Mesenchymal stem cell (in vitro differentiated cells and primary cell): Measurements from ENCODE around the gene G6PC1.
"Not testable (repeated sequence)": the region's sequence is repeated elsewhere in the genome, so short reads cannot be mapped to it uniquely, and the experiment has no call there.

ENCODE experiments used
- DNase-seq: peaks from one replicate; pipeline ENCODE4 v3.0.0-alpha.2; 2013
- H2AFZ ChIP-seq: one replicate; pipeline ENCODE4 v1.6.1; 2013; ENCODE audit warnings: low read depth, mild to moderate bottlenecking, control low read depth, inconsistent platforms, low read length, moderate library complexity
- H2AK5ac ChIP-seq: 2 replicates; pipeline ENCODE4 v1.6.1; 2013; ENCODE audit warnings: low read length, moderate library complexity, mild to moderate bottlenecking, inconsistent platforms; ENCODE audit not compliant: severe bottlenecking
- H2BK120ac ChIP-seq: one replicate; pipeline ENCODE4 v1.6.1; 2013; ENCODE audit warnings: low read depth, mild to moderate bottlenecking, inconsistent platforms, low read length, moderate library complexity
- H2BK12ac ChIP-seq, 2 experiments: one replicate each; pipeline ENCODE4 v1.6.1; 2013; ENCODE audit warnings: inconsistent platforms in 2 of 2, low read length in 2 of 2, mild to moderate bottlenecking in 2 of 2, moderate library complexity in 2 of 2, control low read depth in 1 of 2
- H2BK15ac ChIP-seq: one replicate; pipeline ENCODE4 v1.6.1; 2013; ENCODE audit warnings: mild to moderate bottlenecking, low read depth, inconsistent platforms; ENCODE audit not compliant: poor library complexity, severe bottlenecking
- H2BK5ac ChIP-seq: 2 replicates; pipeline ENCODE4 v1.6.1; 2013; ENCODE audit warnings: low read depth, mild to moderate bottlenecking, low read length, control low read depth, inconsistent platforms; ENCODE audit not compliant: poor library complexity, severe bottlenecking
- H3K14ac ChIP-seq, 2 experiments: one replicate each; pipeline ENCODE4 v1.6.1; 2013; ENCODE audit warnings: inconsistent platforms in 2 of 2, low read length in 2 of 2, control low read depth in 1 of 2, mild to moderate bottlenecking in 1 of 2, moderate library complexity in 1 of 2
- H3K18ac ChIP-seq, 2 experiments: one replicate each; pipeline ENCODE4 v1.6.1; 2013; ENCODE audit warnings: inconsistent platforms in 2 of 2, low read length in 2 of 2, control low read depth in 1 of 2, low read depth in 1 of 2, mild to moderate bottlenecking in 1 of 2
- H3K23ac ChIP-seq, 2 experiments: one replicate each; pipeline ENCODE4 v1.6.1; 2013; ENCODE audit warnings: inconsistent platforms in 2 of 2, low read length in 2 of 2, mild to moderate bottlenecking in 2 of 2, moderate library complexity in 2 of 2, control low read depth in 1 of 2
- H3K27ac ChIP-seq: 2 replicates; pipeline ENCODE4 v1.5.1; 2013; ENCODE audit warnings: mild to moderate bottlenecking, moderate library complexity, low read length, control low read depth, inconsistent platforms; ENCODE audit not compliant: poor library complexity, severe bottlenecking
- H3K27me3 ChIP-seq, 2 experiments: 2 replicates each; pipeline versions ENCODE4 v1.6.1 to v1.7.0; 2013; ENCODE audit warnings: low read length in 2 of 2, mild to moderate bottlenecking in 2 of 2, moderate library complexity in 2 of 2, control low read depth in 1 of 2, inconsistent platforms in 1 of 2; ENCODE audit not compliant: control insufficient read depth in 1 of 2, insufficient read depth in 1 of 2
- H3K36me3 ChIP-seq, 2 experiments: 2 replicates each; pipeline versions ENCODE4 v1.6.1 to v1.7.0; 2013; ENCODE audit warnings: low read length in 2 of 2, control low read depth in 1 of 2, inconsistent platforms in 1 of 2, low read depth in 1 of 2, mild to moderate bottlenecking in 1 of 2; ENCODE audit not compliant: insufficient read depth in 2 of 2, control insufficient read depth in 1 of 2
- H3K4ac ChIP-seq, 2 experiments: one replicate each; pipeline ENCODE4 v1.6.1; 2013; ENCODE audit warnings: inconsistent platforms in 2 of 2, low read length in 2 of 2, mild to moderate bottlenecking in 2 of 2, moderate library complexity in 2 of 2, control low read depth in 1 of 2, low read depth in 1 of 2
- H3K4me1 ChIP-seq: 2 replicates; pipeline ENCODE4 v1.6.1; 2013; ENCODE audit warnings: low read depth, low read length, control low read depth; ENCODE audit not compliant: control insufficient read depth, insufficient read depth
- H3K4me2 ChIP-seq: 2 replicates; pipeline ENCODE4 v1.6.1; 2013; ENCODE audit warnings: low read length, mild to moderate bottlenecking, inconsistent platforms; ENCODE audit not compliant: poor library complexity, severe bottlenecking
- H3K4me3 ChIP-seq, 2 experiments: 2 replicates each; pipeline versions ENCODE4 v1.5.1 to v1.7.0; 2013; ENCODE audit warnings: low read length in 2 of 2, mild to moderate bottlenecking in 2 of 2, control low read depth in 1 of 2, low read depth in 1 of 2; ENCODE audit not compliant: insufficient read depth in 1 of 2
- H3K79me1 ChIP-seq: replicated peaks from 2 replicates; pipeline ENCODE4 v1.6.1; 2013; ENCODE audit warnings: mild to moderate bottlenecking, control low read depth, low read length, inconsistent platforms; ENCODE audit not compliant: poor library complexity, severe bottlenecking
- H3K9ac ChIP-seq: 2 replicates; pipeline ENCODE4 v1.7.0; 2013; ENCODE audit warnings: mild to moderate bottlenecking, low read length, moderate library complexity
- H3K9me3 ChIP-seq: 2 replicates; pipeline ENCODE4 v1.7.0; 2013; ENCODE audit warnings: mild to moderate bottlenecking, low read length; ENCODE audit not compliant: control insufficient read depth
- H4K8ac ChIP-seq: one replicate; pipeline ENCODE4 v1.6.1; 2013; ENCODE audit warnings: inconsistent platforms, mild to moderate bottlenecking, low read length, moderate library complexity
- H4K91ac ChIP-seq: one replicate; pipeline ENCODE4 v1.6.1; 2013; ENCODE audit warnings: mild to moderate bottlenecking, low read length, inconsistent platforms
- WGBS: methylation state at CpG from one replicate; pipeline ENCODE4 v1.1.7; 2013; ENCODE audit warnings: mixed read lengths; 5-methylcytosine and 5-hydroxymethylcytosine counted together

The G6PC1 gene

GRCh38 chr17:42908872-42909700 is 8.5 kb downstream of the G6PC1 start:
- no peak overlapping the region for H3K9ac ChIP-seq
- H2BK15ac ChIP-seq = no peak overlapping the region
- peak; percentile 21 for DNase-seq
- H4K91ac ChIP-seq = no peak overlapping the region
- no peaks in the 10 kb centered on the region for H3K79me1 ChIP-seq
- H4K8ac ChIP-seq = no peak overlapping the region
- WGBS = 93% methylated on average over 5 of the region's 7 CpGs
- H2AK5ac ChIP-seq = no peak overlapping the region
- no peak overlapping the region for H3K4ac ChIP-seq
- H3K14ac ChIP-seq = no peak overlapping the region
- peaks cover 36 to 57% of the 10 kb centered on the region in 2 experiments for H3K27me3 ChIP-seq
- no peaks in the 10 kb centered on the region for H3K9me3 ChIP-seq
- no peak overlapping the region for H2BK120ac ChIP-seq
- H3K36me3 ChIP-seq = no peaks in the 10 kb centered on the region
- no peaks in the 10 kb centered on the region for H3K4me1 ChIP-seq
- H2BK5ac ChIP-seq = no peak overlapping the region
- H2BK12ac ChIP-seq = no peak overlapping the region
- no peak overlapping the region for H3K27ac ChIP-seq
- H2AFZ ChIP-seq = no peak overlapping the region
- no peak overlapping the region for H3K18ac ChIP-seq
- no peak overlapping the region for H3K4me3 ChIP-seq
- no peak overlapping the region for H3K23ac ChIP-seq
- no peak overlapping the region for H3K4me2 ChIP-seq

GRCh38 chr17:42913522-42913921 is 12.9 kb downstream of the G6PC1 start:
- no peak overlapping the region for H3K4ac ChIP-seq
- no peak overlapping the region for H3K4me3 ChIP-seq
- H3K27me3 ChIP-seq = peaks cover 18 to 28% of the 10 kb centered on the region in 2 experiments
- no peak overlapping the region for H3K9ac ChIP-seq
- H4K8ac ChIP-seq = no peak overlapping the region
- H3K79me1 ChIP-seq = no peaks in the 10 kb centered on the region
- H3K27ac ChIP-seq = no peak overlapping the region
- no peak overlapping the region for H2BK5ac ChIP-seq
- H2BK12ac ChIP-seq = no peak overlapping the region
- no peaks in the 10 kb centered on the region for H3K9me3 ChIP-seq
- H3K23ac ChIP-seq = no peak overlapping the region
- H3K14ac ChIP-seq = no peak overlapping the region
- H2BK15ac ChIP-seq = no peak overlapping the region
- no peak overlapping the region for H2AFZ ChIP-seq
- no peaks in the 10 kb centered on the region for H3K36me3 ChIP-seq
- no peak overlapping the region for H4K91ac ChIP-seq
- H3K4me1 ChIP-seq = peaks cover 1% of the 10 kb centered on the region
- H3K18ac ChIP-seq = no peak overlapping the region
- H2BK120ac ChIP-seq = no peak overlapping the region
- no peak overlapping the region for H2AK5ac ChIP-seq
- DNase-seq = no peak
- no peak overlapping the region for H3K4me2 ChIP-seq
- 58% methylated on average over 2 of the region's 2 CpGs for WGBS

- Histone ChIP-seq H3K23ac (no peak overlapping the region), H3K9ac (no peak overlapping the region), H4K8ac (no peak overlapping the region), H3K36me3 (no peaks in the 10 kb centered on the region), H4K91ac (no peak overlapping the region), H3K4me3 (no peak overlapping the region), H2BK15ac (no peak overlapping the region), H2AK5ac (no peak overlapping the region), H3K9me3 (no peaks in the 10 kb centered on the region), H3K27me3 (peaks cover 18 to 27% of the 10 kb centered on the region in 2 experiments), H3K4ac (no peak overlapping the region), H3K79me1 (no peaks in the 10 kb centered on the region), H3K14ac (no peak overlapping the region), H2BK120ac (no peak overlapping the region), H3K27ac (no peak overlapping the region), H2BK12ac (no peak overlapping the region), H2BK5ac (no peak overlapping the region), H3K4me2 (no peak overlapping the region), H2AFZ (no peak overlapping the region), H3K4me1 (peaks cover 1% of the 10 kb centered on the region), H3K18ac (no peak overlapping the region)
- WGBS = 100% methylated on average over 2 of the region's 3 CpGs
- DNase-seq = no peak
Observed at GRCh38 chr17:42913981-42914617, 13.5 kb downstream of the G6PC1 start.

GRCh38 chr17:42915288-42915687 is 14.7 kb downstream of the G6PC1 start:
- not testable (repeated sequence) for H3K9ac ChIP-seq, DNase-seq, H3K4me1 ChIP-seq, H3K18ac ChIP-seq, H3K27ac ChIP-seq, H3K9me3 ChIP-seq, H3K4ac ChIP-seq, H3K14ac ChIP-seq, H4K8ac ChIP-seq, H3K36me3 ChIP-seq, H2AFZ ChIP-seq, H2AK5ac ChIP-seq, H3K4me2 ChIP-seq, H2BK120ac ChIP-seq, H3K23ac ChIP-seq, H2BK5ac ChIP-seq, H4K91ac ChIP-seq, H3K4me3 ChIP-seq, H3K79me1 ChIP-seq, H2BK12ac ChIP-seq, H2BK15ac ChIP-seq
- 94% methylated on average over 6 of the region's 6 CpGs for WGBS
- H3K27me3 ChIP-seq = peaks cover 18 to 31% of the 10 kb centered on the region in 2 experiments
